Gastroesophageal sphincter (tissue), 4 donors: Measurements from ENCODE around the gene ARHGEF4. TPM values are rescaled to one million over a fixed set of nuclear protein-coding genes. Genes with fewer than 3 reads are reported as not detected.
"Not testable (repeated sequence)": the region's sequence is repeated elsewhere in the genome, so short reads cannot be mapped to it uniquely, and the experiment has no call there.

Experiments used
- ATAC-seq: fragments of 150-250 bp; one replicate; pipeline ENCODE4 v1.9.1; 2016; ENCODE audit warnings: mild to moderate bottlenecking, moderate library complexity
- H3K27ac ChIP-seq, 4 donors: fragments of 200-600 bp; sonication (generic) in 3 of 4; 1 replicate in 3 of 4; 2 replicates in 1 of 4; pipeline ENCODE4 v1.5.1; 2016 to 2019
- H3K27me3 ChIP-seq: fragments of 200-600 bp; sonication (generic); one replicate; pipeline ENCODE4 v1.5.1; 2019
- H3K36me3 ChIP-seq, 2 donors: fragments of 200-600 bp; sonication (generic); one replicate each; pipeline ENCODE4 v1.5.1; 2019; ENCODE audit warnings: control low read depth in 1 of 2
- H3K4me1 ChIP-seq, 3 donors: fragments of 200-600 bp; sonication (generic); 1 replicate in 2 of 3; 2 replicates in 1 of 3; pipeline ENCODE4 v1.5.1; 2016 to 2019; ENCODE audit warnings: control low read depth in 2 of 3
- H3K4me3 ChIP-seq, 2 donors: fragments of 200-600 bp; sonication (generic); one replicate each; pipeline ENCODE4 v1.5.1; 2019; ENCODE audit warnings: mild to moderate bottlenecking in 1 of 2, moderate library complexity in 1 of 2
- H3K9me3 ChIP-seq, 3 donors: fragments of 200-600 bp; sonication (generic); one replicate each; pipeline ENCODE4 v1.5.1; 2017 to 2019; ENCODE audit warnings: control low read depth in 2 of 3
- CTCF ChIP-seq, 4 experiments: fragments of 200-600 bp in 2 of 4; fragments of 450-650 bp in 2 of 4; sonication (generic) in 1 of 4; IDR thresholded peaks; one replicate each; pipeline ENCODE4 v1.5.1; 2017 to 2019; ENCODE audit warnings: antibody characterized with exemption in 4 of 4, mild to moderate bottlenecking in 2 of 4, moderate library complexity in 2 of 4
- EP300 ChIP-seq: sonication (generic); formaldehyde crosslinking; IDR thresholded peaks from one replicate; pipeline ENCODE4 v1.6.1; 2017; ENCODE audit warnings: antibody characterized with exemption, mild to moderate bottlenecking
- POLR2A ChIP-seq, 2 donors: fragments of 450-650 bp; IDR thresholded peaks; one replicate each; pipeline ENCODE4 v1.6.1; 2017; ENCODE audit warnings: antibody characterized with exemption in 2 of 2, mild to moderate bottlenecking in 2 of 2, moderate library complexity in 1 of 2
- POLR2AphosphoS5 ChIP-seq: sonication (generic); formaldehyde crosslinking; IDR thresholded peaks from one replicate; pipeline ENCODE4 v1.6.1; 2017; ENCODE audit warnings: antibody characterized with exemption
- WGBS, 2 donors: methylation state at CpG; one replicate each; pipeline ENCODE4 v1.1.5; 2018; ENCODE audit warnings: low coverage in 1 of 2; 5-methylcytosine and 5-hydroxymethylcytosine counted together
- total RNA-seq, 4 donors: library from RNA; depleted of rRNA; stranded (reverse); fragments of >200 nt; gene quantifications; one replicate each; pipeline ENCODE4 v1.1.0, GENCODE V29; 2016

The ARHGEF4 gene
- total RNA-seq, 4 donors from 2014 or later = 15.9 to 59.5 (median 21.8) TPM

GRCh38 chr2:130894326-130894942, 57.7 kb downstream of the ARHGEF4 start:
- no peak for ATAC-seq
- no peak overlapping the region for H3K4me3 ChIP-seq

GRCh38 chr2:130896813-130897212, 60.1 kb downstream of the ARHGEF4 start:
- no peak overlapping the region for H3K27ac ChIP-seq
- H3K4me3 ChIP-seq = no peak overlapping the region
- peaks cover 27% of the 10 kb centered on the region for H3K27me3 ChIP-seq
- H3K9me3 ChIP-seq = no peaks in the 10 kb centered on the region
- ATAC-seq = no peak
- TF ChIP-seq POLR2A (IDR thresholded peaks at IDR 0.05) (no peak), POLR2AphosphoS5 (no peak), EP300 (no peak)
- H3K36me3 ChIP-seq = no peaks in the 10 kb centered on the region
- H3K4me1 ChIP-seq = no peaks in the 10 kb centered on the region
- 94 to 100% methylated on average over 1 to 3 of the region's 7 CpGs for WGBS, 2 donors

More at GRCh38 chr2:130894326-130894942, 57.7 kb downstream of the ARHGEF4 start:
- Histone ChIP-seq H3K4me1 (no peaks in the 10 kb centered on the region), H3K9me3 (no peaks in the 10 kb centered on the region), H3K27me3 (peaks cover 27% of the 10 kb centered on the region), H3K27ac (no peak overlapping the region), H3K36me3 (no peaks in the 10 kb centered on the region)
- 67% methylated on average over 1 to 6 of the region's 7 CpGs for WGBS, 2 donors
- TF ChIP-seq POLR2A (IDR thresholded peaks at IDR 0.05) (no peak), CTCF (IDR thresholded peaks at IDR 0.05) (no peak), POLR2AphosphoS5 (no peak), EP300 (no peak)

- Histone ChIP-seq H3K4me1 (no peaks in the 10 kb centered on the region), H3K36me3 (no peaks in the 10 kb centered on the region), H3K4me3 (no peak overlapping the region), H3K27ac (no peak overlapping the region), H3K27me3 (peaks cover 11% of the 10 kb centered on the region), H3K9me3 (no peaks in the 10 kb centered on the region)
- no peak for ATAC-seq
- no CpG with 5 or more reads among the region's 4 CpGs for whole genome bisulfite sequencing, 2 donors
- TF ChIP-seq POLR2A (IDR thresholded peaks at IDR 0.05) = no peak
- no peak for TF ChIP-seq POLR2AphosphoS5
- no peak for TF ChIP-seq EP300
- no peak for TF ChIP-seq CTCF (IDR thresholded peaks at IDR 0.05)
Measured at GRCh38 chr2:130898553-130898952, 61.8 kb downstream of the ARHGEF4 start.

- Histone ChIP-seq H3K27me3 (peaks cover 7% of the 10 kb centered on the region), H3K9me3 (no peaks in the 10 kb centered on the region), H3K4me3 (no peak overlapping the region), H3K27ac (no peak overlapping the region), H3K4me1 (no peaks in the 10 kb centered on the region), H3K36me3 (no peaks in the 10 kb centered on the region)
- 84 to 85% methylated on average over 4 of the region's 5 CpGs for WGBS, 2 donors
- TF ChIP-seq EP300 = no peak
- TF ChIP-seq POLR2AphosphoS5 = no peak
- no peak for TF ChIP-seq CTCF (IDR thresholded peaks at IDR 0.05)
- no peak for TF ChIP-seq POLR2A (IDR thresholded peaks at IDR 0.05)
- ATAC-seq = no peak
Measured at GRCh38 chr2:130899306-130899705, 62.6 kb downstream of the ARHGEF4 start.

- WGBS, 2 donors = no CpG with 5 or more reads among the region's 3 CpGs
- H3K36me3 ChIP-seq = no peaks in the 10 kb centered on the region
- ATAC-seq = no peak
Measured at GRCh38 chr2:130901061-130901460, 64.3 kb downstream of the ARHGEF4 start.

GRCh38 chr2:130901626-130902025, 64.9 kb downstream of the ARHGEF4 start:
- not testable (repeated sequence) for H3K4me1 ChIP-seq, H3K9me3 ChIP-seq, ATAC-seq, H3K36me3 ChIP-seq, H3K27ac ChIP-seq, H3K4me3 ChIP-seq, H3K27me3 ChIP-seq
- WGBS, 2 donors = 87 to 89% methylated on average over 3 to 5 of the region's 9 CpGs

More at GRCh38 chr2:130901061-130901460, 64.3 kb downstream of the ARHGEF4 start:
- no peaks in the 10 kb centered on the region for H3K4me1 ChIP-seq
- peaks cover 0 to 3% (median 0%) of the 10 kb centered on the region in 3 donors for H3K9me3 ChIP-seq
- TF ChIP-seq POLR2A (IDR thresholded peaks at IDR 0.05) (no peak), EP300 (no peak), POLR2AphosphoS5 (no peak), CTCF (IDR thresholded peaks at IDR 0.05) (no peak)
- no peak overlapping the region for H3K4me3 ChIP-seq
- no peaks in the 10 kb centered on the region for H3K27me3 ChIP-seq
- H3K27ac ChIP-seq = no peak overlapping the region
